ENCODE data around the gene GOLGA2.
"Not testable (repeated sequence)": the region's sequence is repeated elsewhere in the genome, so short reads cannot be mapped to it uniquely, and the experiment has no call there.

Gene GOLGA2

GRCh38 chr9:128296340-128297220 lies 20.8 kb upstream of the GOLGA2 start:
- in situ Hi-C loops (cut with HindIII; ENCODE audit: low sequenced_read_pairs) = no loop called here

GRCh38 chr9:128294142-128294541 lies 18.3 kb upstream of the GOLGA2 start:
- in situ Hi-C loops (cut with HindIII; ENCODE audit: low sequenced_read_pairs) = no loop called here

- in situ Hi-C loops (cut with HindIII; ENCODE audit: low sequenced_read_pairs) = no loop called here
Observed at GRCh38 chr9:128293091-128293490, 17.3 kb upstream of the GOLGA2 start.

- in situ Hi-C loops (cut with HindIII; ENCODE audit: low sequenced_read_pairs) = no loop called here
Observed at GRCh38 chr9:128292009-128292408, 16.2 kb upstream of the GOLGA2 start.

- in situ Hi-C loops (cut with HindIII; ENCODE audit: low sequenced_read_pairs) = no loop called here
Observed at GRCh38 chr9:128288273-128289004, 12.6 kb upstream of the GOLGA2 start.

- in situ Hi-C loops (cut with HindIII; ENCODE audit: low sequenced_read_pairs) = no loop called here
Observed at GRCh38 chr9:128286440-128286839, 10.6 kb upstream of the GOLGA2 start.

GRCh38 chr9:128285033-128285784 lies 9.4 kb upstream of the GOLGA2 start:
- in situ Hi-C loops (cut with HindIII; ENCODE audit: low sequenced_read_pairs) = no loop called here

GRCh38 chr9:128282500-128282899 lies 6.7 kb upstream of the GOLGA2 start:
- in situ Hi-C loops (cut with HindIII; ENCODE audit: low sequenced_read_pairs) = no loop called here

GRCh38 chr9:128280084-128280622 lies 4.3 kb upstream of the GOLGA2 start:
- in situ Hi-C loops (cut with HindIII; ENCODE audit: low sequenced_read_pairs) = no loop called here

GRCh38 chr9:128279088-128280073 lies 3.6 kb upstream of the GOLGA2 start:
- in situ Hi-C loops (cut with HindIII; ENCODE audit: low sequenced_read_pairs) = not testable (repeated sequence)

GRCh38 chr9:128276574-128277270 lies 915 bp upstream of the GOLGA2 start:
- in situ Hi-C loops (cut with HindIII; ENCODE audit: low sequenced_read_pairs) = no loop called here

- in situ Hi-C loops (cut with HindIII; ENCODE audit: low sequenced_read_pairs) = no loop called here
Observed at GRCh38 chr9:128276008-128276573, 284 bp upstream of the GOLGA2 start, which contains the start of gene SWI5. SWI5 (plus strand) TSS chr9:128276276.

- in situ Hi-C loops (cut with HindIII; ENCODE audit: low sequenced_read_pairs) = no loop called here
Observed at GRCh38 chr9:128274245-128274644, 1.6 kb downstream of the GOLGA2 start.

GRCh38 chr9:128271512-128271911 lies 4.3 kb downstream of the GOLGA2 start:
- in situ Hi-C loops (cut with HindIII; ENCODE audit: low sequenced_read_pairs) = no loop called here

- in situ Hi-C loops (cut with HindIII; ENCODE audit: low sequenced_read_pairs) = no loop called here
Observed at GRCh38 chr9:128271112-128271511, 4.7 kb downstream of the GOLGA2 start.

- in situ Hi-C loops (cut with HindIII; ENCODE audit: low sequenced_read_pairs) = no loop called here
Observed at GRCh38 chr9:128266868-128267590, 8.8 kb downstream of the GOLGA2 start.

- in situ Hi-C loops (cut with HindIII; ENCODE audit: low sequenced_read_pairs) = no loop called here
Observed at GRCh38 chr9:128265348-128265847, 10.4 kb downstream of the GOLGA2 start.

GRCh38 chr9:128262687-128263086 lies 13.1 kb downstream of the GOLGA2 start:
- in situ Hi-C loops (cut with HindIII; ENCODE audit: low sequenced_read_pairs) = no loop called here
